HepG2 (cell line): ENCODE data around the gene SLC39A3. TPM values are rescaled to one million over a fixed set of nuclear protein-coding genes. Genes with fewer than 3 reads are reported as not detected.
A peak's percentile ranks its signal among the peaks of the same experiment; 100 is the strongest.

Source experiments
- FOXC1 ChIP-seq: sonication (generic); formaldehyde crosslinking; IDR thresholded peaks from 2 replicates; pipeline ENCODE4 v1.8.0; 2022; ENCODE audit warnings: mild to moderate bottlenecking, missing genetic modification reagents, borderline replicate concordance
- FUBP1 ChIP-seq: sonication (generic); formaldehyde crosslinking; IDR thresholded peaks from 2 replicates; pipeline ENCODE4 v1.5.1; 2020; ENCODE audit warnings: missing genetic modification reagents, mild to moderate bottlenecking, borderline replicate concordance
- GMEB1 ChIP-seq: sonication (generic); formaldehyde crosslinking; IDR thresholded peaks from 2 replicates; pipeline ENCODE4 v1.5.1; 2020; ENCODE audit warnings: missing genetic modification reagents, mild to moderate bottlenecking, borderline replicate concordance
- MYNN ChIP-seq: sonication (generic); formaldehyde crosslinking; IDR thresholded peaks from 2 replicates; pipeline ENCODE4 v1.4.0; 2020; ENCODE audit warnings: mild to moderate bottlenecking, low read depth, missing genetic modification reagents
- NR3C1 ChIP-seq: sonication (generic); formaldehyde crosslinking; IDR thresholded peaks from 2 replicates; pipeline ENCODE4 v1.4.0; 2020; ENCODE audit warnings: missing genetic modification reagents
- PHF5A ChIP-seq: IDR thresholded peaks from one replicate; pipeline ENCODE4 v1.6.1; 2018; ENCODE audit warnings: low read depth, missing genetic modification reagents; ENCODE audit not compliant: unreplicated experiment
- RCOR2 ChIP-seq: IDR thresholded peaks from 2 replicates; pipeline ENCODE4 v1.6.1; 2016; ENCODE audit warnings: missing biosample characterization, missing genetic modification reagents
- REPIN1 ChIP-seq: sonication (generic); formaldehyde crosslinking; IDR thresholded peaks from 2 replicates; pipeline ENCODE4 v1.8.0; 2022; ENCODE audit warnings: missing genetic modification reagents, low read depth, mild to moderate bottlenecking, borderline replicate concordance
- RFXANK ChIP-seq: IDR thresholded peaks from 2 replicates; pipeline ENCODE4 v1.6.1; 2016
- RFXAP ChIP-seq: sonication (generic); formaldehyde crosslinking; IDR thresholded peaks from 2 replicates; pipeline ENCODE4 v1.4.0; 2020; ENCODE audit warnings: missing genetic modification reagents, borderline replicate concordance
- SMAD1 ChIP-seq: sonication (generic); formaldehyde crosslinking; IDR thresholded peaks from 2 replicates; pipeline ENCODE4 v1.4.0; 2020; ENCODE audit warnings: missing genetic modification reagents, low read depth, mild to moderate bottlenecking, borderline replicate concordance
- SOX6 ChIP-seq, 2 experiments: fragments of 450-650 bp in 1 of 2; sonication (generic) in 1 of 2; formaldehyde crosslinking in 1 of 2; IDR thresholded peaks; 2 replicates each; pipeline versions ENCODE4 v1.4.0 to v1.6.1; 2017 to 2020; ENCODE audit warnings: antibody characterized with exemption in 1 of 2, mild to moderate bottlenecking in 1 of 2, missing genetic modification reagents in 1 of 2
- ZFP36 ChIP-seq: fragments of 150-350 bp; IDR thresholded peaks from 2 replicates; pipeline ENCODE4 v1.6.1; 2018; ENCODE audit warnings: borderline replicate concordance, low read length, low read depth; ENCODE audit not compliant: partially characterized antibody
- ZFP91 ChIP-seq: sonication (generic); formaldehyde crosslinking; IDR thresholded peaks from 2 replicates; pipeline ENCODE4 v1.9.0; 2022; ENCODE audit warnings: missing genetic modification reagents, mild to moderate bottlenecking, borderline replicate concordance
- ZNF160 ChIP-seq: sonication (generic); formaldehyde crosslinking; IDR thresholded peaks from 2 replicates; pipeline ENCODE4 v1.8.0; 2022; ENCODE audit warnings: mild to moderate bottlenecking, inconsistent platforms, missing genetic modification reagents
- ZNF180 ChIP-seq: sonication (generic); formaldehyde crosslinking; IDR thresholded peaks from 2 replicates; pipeline ENCODE4 v1.4.0; 2020; ENCODE audit warnings: low read depth, missing genetic modification reagents, borderline replicate concordance
- ZNF264 ChIP-seq: sonication (generic); formaldehyde crosslinking; IDR thresholded peaks from 2 replicates; pipeline ENCODE4 v1.4.0; 2020; ENCODE audit warnings: missing genetic modification reagents
- ZNF280B ChIP-seq: sonication (generic); formaldehyde crosslinking; IDR thresholded peaks from 2 replicates; pipeline ENCODE4 v1.5.0; 2020; ENCODE audit warnings: missing genetic modification reagents, mild to moderate bottlenecking, borderline replicate concordance
- ZNF547 ChIP-seq: sonication (generic); formaldehyde crosslinking; IDR thresholded peaks from 2 replicates; pipeline ENCODE4 v1.5.1; 2020; ENCODE audit warnings: mild to moderate bottlenecking, missing genetic modification reagents
- ZNF660 ChIP-seq: sonication (generic); formaldehyde crosslinking; IDR thresholded peaks from 2 replicates; pipeline ENCODE4 v1.5.1; 2020; ENCODE audit warnings: mild to moderate bottlenecking, low read depth, missing genetic modification reagents, borderline replicate concordance
- ZNF75D ChIP-seq: sonication (generic); formaldehyde crosslinking; IDR thresholded peaks from 2 replicates; pipeline ENCODE4 v1.8.1; 2023; ENCODE audit warnings: missing genetic modification reagents, mild to moderate bottlenecking, borderline replicate concordance
- ZNF766 ChIP-seq: sonication (generic); formaldehyde crosslinking; IDR thresholded peaks from 2 replicates; pipeline ENCODE4 v1.5.0; 2020; ENCODE audit warnings: missing genetic modification reagents, borderline replicate concordance
- polyA plus RNA-seq, 8 experiments: library from polyadenylated mRNA; depleted of rRNA in 3 of 8; stranded (reverse) in 7 of 8; unstranded in 1 of 8; fragments of >200 nt; fragmentation: Illumina TruSeq in 4 of 8; extraction: Trizol in 4 of 8; gene quantifications; 2 replicates each; pipeline versions ENCODE4 v1.2.1 to v1.2.3, GENCODE V29; 2011 to 2016; ENCODE audit warnings: low read depth in 4 of 8, missing spikeins in 1 of 8, mixed read lengths in 1 of 8; ENCODE audit not compliant: insufficient read depth in 1 of 8
- total RNA-seq, 5 experiments: library from RNA; depleted of rRNA; stranded (reverse); fragments of >200 nt; fragmentation: Illumina TruSeq; extraction: Trizol; gene quantifications; 2 replicates each; pipeline ENCODE4 v1.2.3, GENCODE V29; 2016; ENCODE audit warnings: low read depth in 1 of 5

SLC39A3 gene
- total and polyA plus RNA-seq, 2 of the 13 experiments (the other 11 are each of a cell fraction or from before 2014, with no cell fraction given) = 33.6 to 41.6 TPM

- TF ChIP-seq ZNF547 (CRISPR knock-in tag) (peak; percentile 98), ZFP91 (CRISPR knock-in tag) (peak; percentile 79), FUBP1 (CRISPR knock-in tag) (no peak), GMEB1 (CRISPR knock-in tag) (peak; percentile 84), MYNN (CRISPR knock-in tag) (peak; percentile 97; the same call in 1 of the 2 replicates), FOXC1 (CRISPR knock-in tag) (peak; percentile 99), ZNF75D (CRISPR knock-in tag) (peak; percentile 92; the same call in 1 of the 2 replicates), ZNF660 (CRISPR knock-in tag) (peak; percentile 43; the same call in 1 of the 2 replicates), REPIN1 (CRISPR knock-in tag) (peak; percentile 98), ZNF180 (no peak), ZNF280B (CRISPR knock-in tag) (peak; percentile 97; the same call in 1 of the 2 replicates), RCOR2 (CRISPR knock-in tag) (no peak; the same call in 1 of the 2 replicates), PHF5A (CRISPR knock-in tag) (peak; percentile 92), RFXAP (CRISPR knock-in tag) (peak; percentile 88), NR3C1 (CRISPR knock-in tag) (no peak), SOX6 (IDR thresholded peaks at IDR 0.05) (no peak), SOX6 (CRISPR knock-in tag; IDR thresholded peaks at IDR 0.05) (peak; percentile 26; the same call in 1 of the 2 replicates), ZNF160 (peak; percentile 93), ZFP36 (no peak), ZNF766 (CRISPR knock-in tag) (peak; percentile 86; the same call in 1 of the 2 replicates), RFXANK (CRISPR knock-in tag) (peak; percentile 96), SMAD1 (CRISPR knock-in tag) (no peak), ZNF264 (CRISPR knock-in tag) (peak; percentile 83; the same call in 1 of the 2 replicates)
These were observed at the start of gene SLC39A3 (continued) for GRCh38 chr19:2739602-2740313.
